ENCODE data around the gene POLD4. TPM values are rescaled to one million over a fixed set of nuclear protein-coding genes. Genes with fewer than 3 reads are reported as not detected.

Gene POLD4
- total RNA-seq, 4 donors from 2014 or later: 29.2 to 127 (median 113) TPM

DNA sequence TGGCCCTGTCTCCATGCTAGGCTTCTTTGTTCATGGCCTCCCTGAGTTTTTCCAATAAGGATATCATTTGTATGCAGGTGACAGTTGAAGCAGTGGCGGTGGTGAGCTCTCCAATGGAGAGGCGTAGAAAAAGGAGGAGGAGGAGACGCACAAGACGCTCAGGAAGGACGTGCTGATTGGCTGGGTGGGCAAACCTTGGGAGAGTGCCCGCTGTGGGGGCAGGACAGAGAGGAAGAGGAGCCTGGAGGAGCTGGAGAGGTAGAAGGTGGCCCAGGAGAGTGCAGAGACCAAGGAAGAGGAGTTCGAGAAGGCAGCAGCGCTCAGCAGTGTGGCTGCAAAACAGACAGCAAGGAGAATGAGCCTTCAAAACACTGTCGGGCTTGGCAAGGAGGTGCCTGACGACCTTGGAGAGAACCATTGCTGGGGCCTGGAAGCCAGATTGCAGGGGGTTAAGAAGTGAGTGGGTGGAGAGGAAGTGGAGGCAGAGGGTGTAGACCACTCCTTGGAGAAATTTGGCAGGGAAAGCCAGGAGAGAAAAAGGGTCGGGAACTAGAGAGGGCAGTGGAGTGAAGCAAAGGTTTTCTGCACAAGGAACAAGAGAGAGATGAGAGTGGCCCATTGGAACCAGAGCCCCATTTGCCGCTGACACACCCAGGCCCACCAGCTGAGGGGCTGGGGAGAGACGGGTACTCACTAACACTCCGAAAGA lies 12.5 kb upstream of the POLD4 start:
- TF ChIP-seq, protein P1, sequence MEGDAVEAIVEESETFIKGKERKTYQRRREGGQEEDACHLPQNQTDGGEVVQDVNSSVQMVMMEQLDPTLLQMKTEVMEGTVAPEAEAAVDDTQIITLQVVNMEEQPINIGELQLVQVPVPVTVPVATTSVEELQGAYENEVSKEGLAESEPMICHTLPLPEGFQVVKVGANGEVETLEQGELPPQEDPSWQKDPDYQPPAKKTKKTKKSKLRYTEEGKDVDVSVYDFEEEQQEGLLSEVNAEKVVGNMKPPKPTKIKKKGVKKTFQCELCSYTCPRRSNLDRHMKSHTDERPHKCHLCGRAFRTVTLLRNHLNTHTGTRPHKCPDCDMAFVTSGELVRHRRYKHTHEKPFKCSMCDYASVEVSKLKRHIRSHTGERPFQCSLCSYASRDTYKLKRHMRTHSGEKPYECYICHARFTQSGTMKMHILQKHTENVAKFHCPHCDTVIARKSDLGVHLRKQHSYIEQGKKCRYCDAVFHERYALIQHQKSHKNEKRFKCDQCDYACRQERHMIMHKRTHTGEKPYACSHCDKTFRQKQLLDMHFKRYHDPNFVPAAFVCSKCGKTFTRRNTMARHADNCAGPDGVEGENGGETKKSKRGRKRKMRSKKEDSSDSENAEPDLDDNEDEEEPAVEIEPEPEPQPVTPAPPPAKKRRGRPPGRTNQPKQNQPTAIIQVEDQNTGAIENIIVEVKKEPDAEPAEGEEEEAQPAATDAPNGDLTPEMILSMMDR (IDR thresholded peaks at IDR 0.05; ENCODE audit: low read depth): no peak

DNA sequence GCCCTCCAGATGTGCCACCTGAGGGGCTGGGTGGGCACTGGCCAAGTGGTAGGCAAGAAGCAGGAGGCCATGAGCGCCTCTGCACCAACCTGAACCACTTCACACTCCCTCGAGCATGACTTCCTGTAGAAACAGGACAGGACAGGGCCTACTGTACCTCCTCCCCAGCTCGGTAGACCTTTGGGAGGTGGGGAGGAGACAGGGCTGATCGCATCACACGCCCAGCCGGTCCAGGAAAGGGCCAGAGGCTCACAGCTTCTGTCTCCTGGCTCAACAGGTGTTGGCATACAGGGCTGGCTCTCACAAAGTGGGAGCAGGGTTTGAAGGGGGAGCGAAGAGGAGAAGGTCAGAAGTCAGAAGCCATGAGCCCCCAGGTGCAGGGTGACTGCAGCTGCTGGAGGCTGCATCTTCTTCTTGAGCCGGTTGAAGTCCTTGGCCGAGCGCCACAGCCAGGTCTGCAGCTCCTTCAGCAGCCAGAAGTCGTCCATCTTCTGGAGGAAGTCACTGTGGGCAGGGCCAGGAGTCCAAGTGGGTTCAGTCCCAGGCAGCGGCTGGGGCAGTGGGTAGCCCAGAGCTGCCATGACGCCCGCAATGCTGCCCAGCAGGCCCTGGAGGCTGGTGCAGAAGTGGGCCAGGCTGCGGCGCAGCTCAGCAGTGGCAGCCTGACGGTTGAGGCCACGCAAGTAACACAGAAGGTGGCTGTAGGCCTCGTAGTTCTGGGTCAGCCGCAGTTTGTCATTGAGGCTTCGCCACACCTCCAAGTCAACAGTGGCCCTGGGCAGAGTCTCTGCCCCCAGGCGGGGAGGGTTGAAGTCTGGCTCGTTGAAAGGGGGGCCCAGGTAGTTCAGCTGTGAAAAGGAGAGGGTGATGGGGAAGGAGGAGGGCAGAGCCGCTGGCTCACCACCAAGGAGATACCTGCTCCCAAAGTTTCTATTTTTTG lies 11.7 kb upstream of the POLD4 start:
- TF ChIP-seq, protein P1 (IDR thresholded peaks at IDR 0.05; ENCODE audit: low read depth): no peak

DNA sequence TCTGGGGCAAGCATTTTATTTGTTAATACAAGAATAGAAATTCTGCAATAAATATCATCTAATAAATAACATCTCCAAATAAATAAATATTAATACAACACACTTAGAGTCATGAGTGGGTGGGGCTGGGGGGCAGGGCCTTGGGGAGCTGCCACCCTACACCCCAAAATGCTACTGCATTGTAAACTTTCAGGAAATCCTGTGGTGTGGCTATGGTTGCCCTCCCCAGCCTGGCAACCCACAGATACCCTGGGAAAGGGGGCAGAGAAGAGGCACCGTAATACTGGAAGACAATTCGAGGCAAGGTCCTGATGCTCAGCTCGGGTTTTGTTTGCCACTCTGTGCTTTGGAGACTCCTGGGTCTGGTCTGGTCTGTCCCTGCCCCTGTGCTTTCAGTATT lies 10.8 kb upstream of the POLD4 start:
- TF ChIP-seq, protein P1 (IDR thresholded peaks at IDR 0.05; ENCODE audit: low read depth): no peak

DNA sequence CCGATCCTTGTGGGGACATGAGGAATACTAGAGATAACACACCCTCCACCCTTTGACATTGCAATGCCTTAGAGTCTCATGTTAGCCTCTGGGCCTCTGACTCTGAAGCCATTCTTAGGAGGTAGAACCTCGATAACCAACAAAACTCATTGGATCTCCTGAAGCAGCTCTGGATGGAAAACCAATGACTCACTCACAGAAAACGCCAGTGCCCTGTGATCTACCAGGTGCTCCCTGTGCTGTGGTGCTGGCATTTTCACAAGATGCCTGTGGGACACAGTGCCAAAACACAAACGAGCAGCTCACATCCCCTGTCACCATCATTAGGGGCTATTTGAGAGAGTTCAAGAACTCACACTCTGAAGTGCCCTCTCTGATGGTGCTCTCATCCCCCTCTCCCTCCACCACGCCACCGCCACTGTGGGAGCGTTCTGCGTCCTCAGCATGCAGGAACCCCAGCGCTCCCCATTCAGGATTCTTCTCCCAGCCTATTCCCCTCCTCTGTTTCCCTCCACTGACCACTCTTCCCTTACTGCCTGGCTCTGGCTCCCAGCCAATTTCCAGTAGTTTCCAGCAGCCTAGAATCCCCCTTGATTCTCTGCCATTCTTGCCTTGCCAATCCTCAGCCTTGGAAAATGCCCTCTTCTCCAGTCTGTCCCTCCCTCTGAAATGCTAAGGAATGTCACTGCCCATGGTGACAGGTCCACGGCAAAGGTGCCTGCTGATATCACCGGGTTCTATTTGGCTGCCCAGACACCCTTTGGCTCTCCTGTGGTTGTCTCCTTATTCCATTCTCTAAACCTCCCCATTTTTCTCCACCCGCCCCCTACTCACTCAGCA lies 4.7 kb upstream of the POLD4 start:
- TF ChIP-seq, protein P1 (IDR thresholded peaks at IDR 0.05; ENCODE audit: low read depth): no peak

DNA sequence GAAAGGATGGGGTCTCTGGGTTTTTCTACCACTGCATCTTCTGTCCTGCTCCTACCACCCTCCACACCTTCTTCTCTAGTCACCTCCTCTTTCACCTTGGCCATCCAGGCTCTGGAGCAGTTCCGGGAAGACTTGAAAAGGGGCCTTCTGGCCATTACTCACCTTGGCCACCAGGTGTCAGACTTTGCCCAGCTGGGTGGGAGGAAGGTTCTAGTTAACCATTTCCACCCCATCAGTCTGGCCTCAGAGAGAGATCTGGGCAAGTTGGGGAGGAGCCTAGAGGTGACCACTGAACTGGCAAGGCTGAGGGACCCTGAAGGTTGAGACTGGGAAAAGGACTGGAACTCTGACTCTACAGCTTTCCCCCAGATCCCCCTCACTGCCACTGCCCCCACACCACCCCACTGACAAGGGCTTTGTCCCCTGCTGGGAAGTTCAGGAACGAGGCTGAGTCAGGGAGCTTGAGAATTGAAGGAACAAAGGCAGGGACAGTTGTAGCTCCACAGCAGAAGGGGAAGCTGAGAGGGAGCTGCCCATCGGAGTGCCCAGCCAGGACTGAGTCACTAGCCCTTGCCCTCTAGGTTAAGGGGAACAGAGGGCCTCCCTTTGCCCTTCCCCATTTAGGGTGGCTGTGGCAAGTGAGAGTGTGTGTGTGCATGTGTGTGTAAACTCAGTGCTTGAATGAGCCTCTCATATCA lies 3.7 kb upstream of the POLD4 start:
- TF ChIP-seq, protein P1 (IDR thresholded peaks at IDR 0.05; ENCODE audit: low read depth): no peak

DNA sequence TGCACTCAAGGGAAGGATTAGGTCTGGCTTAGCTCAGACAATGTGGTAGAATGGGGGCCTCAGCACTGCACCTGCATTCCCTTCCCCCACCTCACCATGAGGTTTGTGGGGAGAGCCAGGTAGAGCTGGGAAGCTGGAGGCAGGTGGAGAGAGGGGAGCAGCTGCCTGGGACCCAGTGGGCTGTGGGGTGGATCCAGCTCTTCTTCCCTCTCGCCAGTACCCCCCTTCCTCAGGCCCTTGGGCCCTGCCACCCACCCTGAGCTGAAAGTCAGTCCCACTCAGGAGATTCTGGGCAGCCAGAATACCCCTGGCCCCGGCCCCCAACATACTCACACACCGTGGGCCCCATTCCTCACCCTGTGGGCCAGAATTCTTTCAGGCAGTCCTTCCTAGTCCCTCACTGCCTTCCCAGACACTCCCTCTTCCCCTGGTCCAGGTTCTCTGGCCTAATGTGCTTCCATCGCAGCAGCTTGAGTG lies 3.1 kb upstream of the POLD4 start:
- TF ChIP-seq, protein P1 (IDR thresholded peaks at IDR 0.05; ENCODE audit: low read depth): no peak

Measured in subcutaneous adipose tissue (tissue), 4 donors.